ENCODE data around the gene ZYG11B.
"Not testable (repeated sequence)": the region's sequence is repeated elsewhere in the genome, so short reads cannot be mapped to it uniquely, and the experiment has no call there.

Gene ZYG11B

GRCh38 chr1:52751589-52752483, 25.6 kb downstream of the ZYG11B start:
- no peak for FAIRE-seq
- no peak for DNase-seq (ENCODE audit: low spot score)

GRCh38 chr1:52752484-52752826, 26.2 kb downstream of the ZYG11B start:
- no peak for FAIRE-seq
- DNase-seq (ENCODE audit: low spot score): no peak

DNA sequence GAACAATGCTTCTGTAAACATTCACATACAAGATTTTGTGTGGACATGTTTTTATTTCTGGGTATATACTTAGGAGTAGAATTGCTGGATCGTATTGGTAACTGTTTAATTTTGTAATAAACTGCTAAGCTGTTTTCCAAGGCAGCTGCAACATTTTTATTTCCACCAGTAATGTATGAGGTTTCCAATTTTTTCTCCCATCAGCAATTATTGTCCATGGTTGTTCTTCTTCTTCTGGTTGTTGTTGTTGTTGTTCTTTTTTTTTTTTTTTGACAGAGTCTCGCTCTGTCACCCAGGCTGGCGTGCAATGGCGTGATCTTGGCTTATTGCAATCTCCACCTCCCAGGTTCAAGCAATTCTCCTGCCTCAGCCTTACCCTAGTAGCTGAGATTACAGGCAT, 26.9 kb downstream of the ZYG11B start:
- FAIRE-seq (no peak), DNase-seq (ENCODE audit: low spot score) (no peak)

DNA sequence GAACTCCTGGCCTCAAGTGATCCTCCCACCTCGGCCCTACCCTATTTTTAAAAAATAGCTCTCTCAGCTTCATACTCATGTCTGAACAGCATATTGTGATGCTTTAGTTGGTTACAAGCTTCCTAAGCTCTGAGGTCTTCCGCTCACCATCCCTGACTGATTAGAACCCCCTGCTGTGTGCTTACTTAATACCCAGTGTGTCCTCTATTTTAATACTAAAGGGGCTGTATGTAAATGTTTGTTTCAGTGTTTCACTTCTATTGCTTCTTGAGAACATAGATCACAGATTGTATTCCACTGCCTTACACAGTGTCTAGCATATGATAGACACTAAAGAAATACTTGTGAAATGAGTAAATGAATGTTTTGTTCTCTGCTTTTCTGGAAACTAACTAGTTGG, 29.8 kb downstream of the ZYG11B start:
- FAIRE-seq: no peak

DNA sequence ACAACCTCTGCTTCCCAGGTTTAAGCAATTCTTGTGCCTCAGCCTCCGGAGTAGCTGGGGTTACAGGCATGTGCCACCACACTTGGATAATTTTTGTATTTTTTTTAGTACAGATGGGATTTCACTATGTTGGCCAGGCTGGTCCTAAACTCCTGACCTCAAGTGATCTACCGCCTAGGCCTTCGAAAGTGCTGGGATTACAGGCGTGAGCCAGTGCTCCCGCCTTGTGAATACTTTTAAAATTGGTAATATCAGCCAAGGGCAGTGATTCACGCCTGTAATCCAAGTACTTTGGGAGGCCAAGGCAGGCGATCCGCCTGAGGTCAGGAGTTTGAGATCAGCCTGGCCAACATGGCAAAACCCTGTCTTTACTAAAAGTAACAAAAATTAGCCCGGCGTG, 33.7 kb downstream of the ZYG11B start:
- DNase-seq (ENCODE audit: low spot score): no peak
- FAIRE-seq: no peak

More for the DNA sequence above, 29.8 kb downstream of the ZYG11B start:
- DNase-seq (ENCODE audit: low spot score): no peak

DNA sequence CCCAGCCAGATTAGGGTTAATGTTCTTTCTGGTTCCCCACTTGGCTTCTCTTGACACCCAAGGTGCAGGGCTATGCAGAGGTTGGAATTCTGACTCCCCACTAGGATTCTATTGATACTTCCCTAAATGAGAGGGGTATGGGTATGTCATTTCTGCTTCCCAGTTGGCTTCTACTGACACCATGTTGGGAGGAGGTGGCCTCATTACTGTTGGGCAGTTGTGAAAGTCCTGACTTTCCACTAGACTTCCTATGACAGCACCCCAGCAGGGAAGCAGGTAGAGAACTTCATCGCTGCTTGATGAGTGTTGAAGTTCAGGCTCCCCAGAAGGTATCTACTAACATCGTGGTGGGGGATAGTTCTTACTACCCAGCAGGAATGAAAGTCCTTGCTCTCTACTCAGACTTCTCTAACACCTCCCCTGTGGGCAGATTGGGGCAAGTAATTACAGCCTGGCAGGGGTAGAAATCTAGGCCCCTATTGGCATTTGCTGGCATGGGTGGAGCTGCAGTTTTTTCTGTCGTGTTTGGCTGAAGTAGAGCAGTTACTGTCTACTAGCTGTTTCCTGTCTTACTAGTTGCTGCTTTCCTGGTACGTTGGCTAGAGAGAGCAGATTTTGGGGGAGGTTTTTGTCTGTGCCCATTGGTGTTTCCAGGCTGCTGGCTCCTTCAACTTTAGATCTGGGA, 41.5 kb downstream of the ZYG11B start:
- no peak for FAIRE-seq

GRCh38 chr1:52769346-52770033, 43.2 kb downstream of the ZYG11B start:
- FAIRE-seq: no peak
- no peak for DNase-seq (ENCODE audit: low spot score)

More for the DNA sequence above, 41.5 kb downstream of the ZYG11B start:
- DNase-seq (ENCODE audit: low spot score): no peak

- DNase-seq (ENCODE audit: low spot score): no peak
- no peak for FAIRE-seq
Observed at GRCh38 chr1:52771384-52771783, 45.1 kb downstream of the ZYG11B start.

DNA sequence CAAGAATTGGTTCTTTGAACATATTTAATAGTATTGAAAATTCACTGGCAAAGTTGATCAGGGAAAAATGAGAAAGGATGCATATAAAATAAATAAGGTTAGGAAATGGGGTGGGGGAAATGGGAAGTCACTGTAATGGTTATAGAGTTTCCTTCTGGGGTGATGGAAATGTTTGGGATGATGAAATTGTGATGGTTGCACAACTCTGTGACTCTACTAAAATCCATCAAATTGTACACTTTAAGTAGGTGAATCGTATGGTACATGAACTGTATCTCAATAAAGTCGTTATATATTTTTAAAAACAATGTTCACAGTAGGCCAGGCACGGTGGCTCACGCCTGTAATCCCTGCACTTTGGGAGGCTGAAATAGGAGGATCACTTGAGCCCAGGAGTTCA, 59.9 kb downstream of the ZYG11B start:
- no peak for FAIRE-seq
- no peak for DNase-seq (ENCODE audit: low spot score)

DNA sequence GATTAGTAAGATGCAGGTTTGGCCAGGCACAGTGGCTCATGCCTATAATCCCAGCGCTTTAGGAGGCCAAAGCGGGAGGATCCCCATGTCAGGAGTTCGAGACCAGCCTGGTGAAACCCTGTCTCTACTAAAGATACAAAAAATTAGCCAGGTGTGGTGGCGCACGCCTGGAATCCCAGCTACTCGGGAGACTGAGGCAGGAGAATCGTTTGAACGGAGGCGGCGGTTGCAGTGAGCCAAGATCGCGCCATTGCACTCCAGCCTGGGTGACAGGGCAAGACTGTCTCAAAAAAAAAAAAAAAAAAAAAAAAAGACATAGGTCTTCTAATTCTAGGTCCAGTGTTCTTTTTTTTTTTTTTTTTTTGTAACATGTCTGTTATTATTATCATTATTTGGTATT, 64.2 kb downstream of the ZYG11B start:
- DNase-seq (ENCODE audit: low spot score); FAIRE-seq: not testable (repeated sequence)

DNA sequence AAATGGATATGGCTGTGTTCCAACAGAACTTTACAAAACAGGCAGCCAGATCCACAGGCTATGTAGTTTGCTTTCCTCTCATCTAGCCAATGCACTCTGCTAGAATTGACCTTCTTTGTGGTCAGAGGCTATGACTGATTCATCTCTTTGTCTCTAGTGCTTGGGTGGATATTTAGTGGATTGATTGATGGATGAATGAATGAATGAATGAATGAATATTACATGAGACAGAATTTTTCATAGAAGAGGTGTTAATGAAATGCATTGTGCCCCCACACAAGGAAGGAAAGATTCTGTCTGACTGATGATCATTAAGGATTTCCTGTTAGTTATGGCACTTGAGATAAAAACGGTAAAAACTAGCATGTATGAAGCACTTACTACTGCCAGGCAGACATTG, 65.8 kb downstream of the ZYG11B start:
- no peak for FAIRE-seq

GRCh38 chr1:52793717-52794116, 67.5 kb downstream of the ZYG11B start:
- FAIRE-seq; DNase-seq (ENCODE audit: low spot score): not testable (repeated sequence)

More for the DNA sequence above, 65.8 kb downstream of the ZYG11B start:
- DNase-seq (ENCODE audit: low spot score): no peak

- no peak for DNase-seq (ENCODE audit: low spot score)
Observed at GRCh38 chr1:52795464-52795863, 69.2 kb downstream of the ZYG11B start.

DNA sequence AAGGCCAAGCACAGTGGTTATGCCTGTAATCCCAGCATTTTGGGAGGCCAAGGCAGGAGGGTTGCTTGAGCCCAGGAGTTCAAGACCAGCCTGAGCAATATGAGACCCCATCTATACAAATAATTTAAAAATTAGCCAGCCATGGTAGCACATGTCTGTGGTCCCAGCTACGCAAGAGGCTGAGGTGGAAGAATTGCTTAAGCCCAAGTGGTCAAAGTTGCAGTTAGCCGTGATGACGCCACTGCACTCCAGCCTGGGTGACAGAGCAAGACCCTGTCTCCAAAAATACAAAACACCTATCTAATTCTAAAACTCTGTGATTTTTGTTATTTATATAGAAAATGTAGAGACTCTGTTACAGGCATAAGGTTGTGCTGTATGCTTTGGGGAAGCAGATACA, 72.1 kb downstream of the ZYG11B start:
- no peak for DNase-seq (ENCODE audit: low spot score)
- FAIRE-seq: no peak

More at GRCh38 chr1:52795464-52795863, 69.2 kb downstream of the ZYG11B start:
- no peak for FAIRE-seq

DNA sequence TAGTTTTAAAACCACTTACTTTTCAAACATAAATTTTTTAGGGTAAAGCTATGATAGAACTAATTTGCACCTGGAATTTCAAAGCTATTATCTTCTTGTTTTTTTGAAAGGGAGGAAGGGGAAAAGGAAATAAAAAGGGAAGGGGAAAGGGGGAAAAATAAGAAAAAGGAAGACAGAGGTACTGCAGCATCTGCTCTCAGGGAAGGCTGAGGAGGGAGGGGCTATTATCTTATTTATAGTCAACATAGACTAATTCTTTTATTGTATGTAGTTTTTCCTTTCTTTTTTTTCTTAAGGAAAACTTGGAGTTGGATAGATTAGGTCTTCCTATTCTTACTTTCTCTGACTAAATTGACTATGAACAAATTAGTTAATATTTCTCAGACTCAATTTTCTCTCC, 74.8 kb downstream of the ZYG11B start:
- DNase-seq (ENCODE audit: low spot score): no peak
- no peak for FAIRE-seq

- not testable (repeated sequence) for DNase-seq (ENCODE audit: low spot score); FAIRE-seq
Observed at GRCh38 chr1:52804083-52804482, 77.8 kb downstream of the ZYG11B start.

DNA sequence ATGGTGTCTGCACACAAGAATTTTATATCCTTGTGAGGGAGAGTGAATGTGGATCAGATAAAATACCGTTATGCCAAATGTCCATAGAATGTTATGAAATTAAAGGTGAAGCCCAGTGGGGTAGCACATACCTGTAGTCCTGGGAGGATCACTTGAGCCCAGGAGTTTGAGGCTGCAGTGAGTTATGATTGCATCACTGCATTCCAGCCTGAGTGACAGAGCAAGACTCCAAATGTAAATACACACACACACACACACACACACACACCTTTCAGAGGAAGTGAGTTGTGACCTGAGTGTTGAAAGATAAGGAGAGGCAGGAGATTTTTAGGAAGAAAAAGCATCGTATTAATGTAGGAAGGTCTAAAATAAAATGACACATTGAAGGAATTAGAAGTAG, 88.2 kb downstream of the ZYG11B start:
- no peak for FAIRE-seq
- DNase-seq (ENCODE audit: low spot score): no peak

DNA sequence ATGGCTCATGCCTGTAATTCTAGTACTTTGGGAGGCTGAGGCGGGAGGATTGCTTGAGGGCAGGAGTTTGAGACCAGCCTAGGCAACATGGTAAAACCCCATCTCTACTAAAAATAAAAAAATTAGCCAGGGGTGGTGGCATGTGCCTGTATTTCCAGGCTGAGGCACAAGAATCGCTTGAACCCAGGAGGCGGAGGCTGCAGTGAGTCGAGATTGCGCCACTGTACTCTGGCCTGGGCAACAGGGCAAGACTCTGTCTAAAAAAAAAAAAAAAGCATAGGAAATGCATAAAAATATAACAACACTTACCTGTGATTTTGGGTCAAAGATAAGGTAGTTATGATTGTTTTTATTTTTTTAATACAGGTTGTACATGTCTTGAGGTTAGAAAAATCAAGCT, 94.6 kb downstream of the ZYG11B start:
- not testable (repeated sequence) for DNase-seq (ENCODE audit: low spot score); FAIRE-seq

DNA sequence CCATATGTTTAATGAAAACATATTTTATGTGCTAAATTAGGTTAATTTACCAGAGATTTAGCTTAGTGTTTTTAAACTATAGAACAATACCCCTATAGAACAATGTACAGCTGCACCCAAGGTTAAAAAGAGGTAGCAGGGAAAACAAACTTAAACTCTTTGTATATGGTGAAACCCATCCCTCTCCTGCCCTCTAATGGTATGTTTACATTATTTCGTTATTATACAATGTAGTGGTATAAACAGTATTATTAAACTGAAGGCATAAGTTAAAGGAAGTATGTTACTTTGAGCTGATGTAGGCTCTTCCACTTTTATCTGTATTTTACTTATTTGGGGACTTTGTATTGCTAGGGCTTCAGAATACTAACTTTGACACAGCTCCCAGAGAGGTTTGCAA, 99.6 kb downstream of the ZYG11B start:
- FAIRE-seq: no peak
- no peak for DNase-seq (ENCODE audit: low spot score)

DNA sequence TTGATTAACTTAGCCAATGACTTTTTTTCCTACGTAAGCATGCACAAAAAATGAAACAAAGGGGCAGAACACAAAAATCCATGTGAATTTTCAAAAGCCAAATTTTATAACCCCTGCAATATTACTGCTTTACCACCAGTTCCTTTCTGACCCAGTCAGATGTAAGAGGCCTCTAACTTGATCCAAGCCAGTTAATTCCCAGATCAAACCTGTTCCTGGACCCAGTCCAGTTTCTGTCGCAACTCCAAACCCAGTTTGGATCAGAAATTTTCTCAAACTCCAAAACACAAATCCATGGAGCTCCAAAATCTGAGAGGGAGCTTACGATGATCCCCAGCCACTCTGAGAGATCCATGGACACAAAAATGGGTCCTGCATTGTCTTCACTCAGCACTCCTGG, 108.5 kb downstream of the ZYG11B start:
- DNase-seq (ENCODE audit: low spot score) (no peak), FAIRE-seq (no peak)

GRCh38 chr1:52836035-52836434, 109.8 kb downstream of the ZYG11B start:
- no peak for DNase-seq (ENCODE audit: low spot score)
- no peak for FAIRE-seq

- not testable (repeated sequence) for DNase-seq (ENCODE audit: low spot score); FAIRE-seq
Observed at GRCh38 chr1:52839175-52839574, 112.9 kb downstream of the ZYG11B start.
